MV-4-11 (cell line): ENCODE results near the gene TCERG1L.
"Not testable (repeated sequence)": the region's sequence is repeated elsewhere in the genome, so short reads cannot be mapped to it uniquely, and the experiment has no call there.

Source experiments
- DNase-seq: peaks from one replicate; lab custom pipeline; 2025; lab: John Stamatoyannopoulos, UW

Gene TCERG1L

DNA sequence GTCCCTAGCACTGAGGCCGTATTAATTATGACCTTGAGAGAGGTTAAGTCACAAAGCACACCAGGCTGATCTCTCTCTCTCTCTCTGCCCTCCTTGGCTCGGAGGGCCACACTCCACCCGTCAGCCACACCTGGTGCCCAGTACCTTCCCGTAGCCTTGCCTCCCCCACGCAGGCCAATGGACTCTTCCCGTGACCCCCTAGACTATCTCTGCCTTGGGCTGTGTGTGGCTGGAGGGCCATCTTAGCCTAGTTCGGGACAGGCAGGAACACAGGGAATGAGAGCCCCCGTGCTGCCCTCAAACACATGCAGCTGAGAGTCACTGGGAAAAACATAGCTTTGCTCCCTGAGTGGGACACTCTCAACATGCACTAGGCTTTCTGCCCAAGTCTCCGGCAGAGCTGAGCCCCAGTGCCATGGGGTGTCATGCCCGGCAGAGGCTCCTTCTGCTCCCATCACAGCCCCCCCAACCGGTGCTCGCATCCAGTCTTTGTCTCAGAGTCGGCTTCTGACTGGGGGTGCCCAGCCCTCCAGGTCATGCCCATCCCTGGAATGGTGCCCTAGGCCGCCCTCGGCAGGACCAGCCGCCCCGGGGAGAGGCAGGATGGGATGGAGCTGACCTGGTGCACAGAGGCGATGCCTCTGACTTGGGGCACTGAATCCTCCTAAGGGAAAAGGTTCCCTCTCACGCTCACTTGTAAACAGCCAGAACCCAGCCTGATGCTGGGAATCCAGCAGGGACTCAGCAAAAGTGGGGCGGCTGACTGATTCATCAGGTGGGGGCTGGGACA lies 63.0 kb downstream of the TCERG1L start:
- no peak for DNase-seq

DNA sequence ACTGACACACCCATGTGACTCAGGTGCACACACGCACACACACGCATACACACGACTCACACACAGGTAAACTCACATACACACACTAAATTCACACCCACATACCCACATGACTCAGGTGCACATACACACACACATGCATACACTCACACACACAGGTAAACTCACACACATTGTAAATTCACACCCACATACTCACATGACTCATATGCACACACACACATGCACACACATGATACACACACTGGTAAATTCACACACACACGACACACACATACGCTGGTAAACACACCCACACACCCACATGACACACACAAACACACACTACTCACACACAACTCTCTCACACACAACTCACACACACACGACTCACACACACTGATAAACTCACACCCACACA lies 63.6 kb downstream of the TCERG1L start:
- DNase-seq: no peak

DNA sequence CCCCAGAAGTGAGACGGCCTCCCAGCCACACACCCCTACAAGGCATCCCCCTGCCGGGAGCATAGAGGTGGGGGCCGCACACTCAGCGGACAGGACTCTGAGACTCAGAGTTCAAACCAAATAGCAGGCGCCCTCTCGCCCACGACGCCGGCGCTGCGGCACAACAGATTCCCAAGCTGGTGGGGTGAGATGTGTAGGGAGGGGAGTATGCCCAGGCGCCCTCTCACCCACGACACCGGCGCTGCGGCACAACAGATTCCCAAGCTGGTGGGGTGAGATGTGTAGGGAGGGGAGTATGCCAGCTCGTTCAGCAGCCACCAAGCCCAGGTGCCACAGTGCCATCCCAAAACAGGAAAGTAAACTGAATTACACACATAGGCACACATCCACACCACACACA lies 64.7 kb downstream of the TCERG1L start:
- no peak for DNase-seq

DNA sequence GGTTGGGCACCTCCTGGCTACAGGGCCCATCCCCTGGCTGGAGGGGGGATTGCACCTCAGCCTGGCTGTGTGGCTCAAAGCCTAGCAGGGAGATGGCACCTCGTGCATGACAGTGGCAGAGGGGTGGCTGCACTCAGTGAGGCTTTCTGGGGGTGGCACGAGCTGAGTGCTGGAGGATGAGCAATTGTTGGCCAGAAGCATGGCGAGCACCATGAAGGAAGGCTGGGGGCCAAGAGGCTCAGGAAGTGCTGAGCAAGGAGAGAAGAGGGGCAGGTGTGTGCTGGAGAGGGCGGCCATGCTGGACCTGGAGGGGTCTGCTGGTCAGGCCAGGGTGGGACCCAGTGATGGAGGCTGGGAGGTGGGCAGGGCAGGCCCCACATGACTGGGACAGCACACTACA lies 65.4 kb downstream of the TCERG1L start:
- DNase-seq: no peak

DNA sequence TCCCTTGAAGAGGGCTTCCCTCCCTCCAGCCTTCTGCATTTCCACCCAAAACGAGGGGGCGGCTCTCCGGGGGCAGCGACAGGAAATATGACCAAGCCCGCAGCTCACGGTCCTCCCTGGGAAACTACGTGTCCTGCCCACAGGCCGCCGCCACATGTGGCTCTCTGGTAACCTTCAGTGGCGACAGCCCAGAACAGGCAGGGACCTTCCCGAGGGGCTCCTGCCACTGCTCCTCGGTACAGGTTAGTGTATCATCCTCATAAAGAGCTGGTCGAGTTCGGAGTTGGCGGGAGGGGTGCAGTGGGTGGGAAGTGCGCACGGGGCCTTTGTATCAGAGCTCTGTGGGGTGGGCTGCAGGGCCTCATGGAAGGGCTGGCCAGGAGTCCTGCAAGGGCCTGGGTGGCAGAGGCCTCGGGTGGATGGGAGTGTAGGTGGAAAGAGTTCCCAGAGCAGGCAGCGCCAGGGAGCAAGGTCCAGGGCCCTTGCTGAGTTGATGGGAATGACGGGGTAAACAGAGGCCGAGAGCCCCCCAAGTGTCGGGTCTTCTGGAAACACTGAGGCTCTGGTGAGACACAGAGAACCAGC lies 66.0 kb downstream of the TCERG1L start:
- DNase-seq: no peak

DNA sequence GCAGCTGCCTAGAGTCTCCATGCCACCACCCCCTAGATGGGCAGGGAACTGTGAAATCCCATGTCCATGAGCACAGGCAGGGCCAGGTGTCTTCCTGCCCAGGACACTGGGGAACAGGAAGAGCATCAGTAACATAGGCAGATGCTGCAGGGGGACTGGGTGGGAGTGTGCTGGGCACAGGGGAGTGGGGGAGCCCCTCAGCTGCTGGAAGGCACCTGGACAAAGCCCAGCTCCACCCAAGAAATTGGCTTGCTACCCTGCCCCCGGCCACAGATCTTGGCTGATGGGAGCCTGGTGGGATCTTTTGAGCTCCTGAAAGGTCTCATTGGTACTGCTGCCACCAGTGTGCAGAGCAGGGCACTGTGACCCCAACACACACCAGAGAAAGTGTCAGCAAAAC lies 66.7 kb downstream of the TCERG1L start:
- DNase-seq: no peak

DNA sequence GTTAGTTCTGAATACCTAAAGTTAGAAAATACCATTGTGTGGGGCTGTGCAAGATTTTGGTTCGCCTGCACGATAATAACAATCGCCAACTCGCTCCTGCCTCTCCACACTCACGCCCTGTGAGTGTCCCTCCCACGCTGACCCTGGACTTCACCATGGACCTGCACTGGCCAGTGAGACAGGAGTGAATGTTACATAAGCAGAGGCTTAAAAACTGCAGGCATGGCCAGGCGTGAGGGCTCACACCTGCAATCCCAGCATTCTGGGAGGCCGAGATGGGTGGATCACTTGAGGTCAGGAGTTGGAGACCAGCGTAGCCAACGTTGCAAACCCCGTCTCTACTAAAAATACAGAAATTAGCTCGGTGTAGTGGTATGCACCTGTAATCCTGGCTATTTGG lies 68.4 kb downstream of the TCERG1L start:
- no peak for DNase-seq

DNA sequence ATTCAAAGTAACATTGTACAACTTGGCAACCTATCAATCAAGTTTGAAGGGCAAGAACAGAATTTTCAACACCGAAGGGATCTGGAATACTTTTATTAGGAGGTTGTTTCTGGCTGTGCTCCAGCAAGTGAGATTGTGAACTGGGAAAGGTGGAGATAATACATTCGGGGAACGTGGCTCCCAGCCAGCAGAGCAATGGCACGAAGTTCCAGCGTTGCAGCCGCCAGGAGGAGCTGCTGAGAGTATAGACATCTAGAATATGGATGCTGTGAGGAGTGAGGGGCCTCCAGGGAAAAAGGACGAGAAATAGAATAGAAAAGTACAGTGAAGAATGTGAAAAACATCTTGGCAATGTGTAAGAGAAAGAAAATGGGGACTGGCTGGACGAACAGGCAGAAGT lies 69.5 kb downstream of the TCERG1L start:
- DNase-seq: no peak

DNA sequence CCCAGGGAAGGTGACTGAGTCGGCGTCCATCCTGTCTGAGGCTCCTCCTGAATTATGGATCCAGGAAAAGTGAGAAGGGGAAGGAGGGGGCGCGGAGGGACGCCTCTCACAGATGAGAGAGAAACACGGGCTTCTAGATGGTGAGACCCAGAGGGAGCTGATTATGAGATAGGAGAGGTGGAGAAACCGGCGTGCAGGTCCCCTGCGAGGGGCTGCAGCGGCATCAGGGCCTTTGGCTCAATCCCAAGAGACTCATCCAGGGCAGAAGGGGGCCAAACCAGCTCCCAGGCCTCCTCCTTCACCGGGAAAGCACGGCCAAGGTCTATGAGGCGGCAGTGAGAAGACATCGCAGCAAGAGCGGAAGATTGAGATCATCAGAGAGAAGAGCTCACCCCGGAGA lies 70.8 kb downstream of the TCERG1L start:
- no peak for DNase-seq

DNA sequence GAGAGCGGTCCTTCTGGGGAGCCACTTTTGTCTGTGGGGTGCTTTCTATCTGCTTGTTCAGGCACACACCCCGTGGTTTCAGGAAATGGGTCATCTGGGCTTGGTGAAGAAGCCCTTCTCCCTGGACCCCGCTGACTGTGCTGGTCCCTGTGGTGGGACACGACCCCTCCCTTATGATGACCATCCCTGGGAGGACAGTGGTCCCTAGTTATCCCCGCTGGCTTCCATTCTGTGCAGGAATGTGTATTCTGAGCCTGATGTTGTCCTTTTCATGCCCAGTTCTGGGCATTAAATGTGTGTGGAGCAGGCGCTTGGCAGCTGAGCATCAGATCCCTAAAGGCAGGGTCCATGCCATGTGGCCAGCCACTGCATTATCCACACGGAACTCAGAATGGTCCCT lies 71.6 kb downstream of the TCERG1L start:
- DNase-seq: no peak

DNA sequence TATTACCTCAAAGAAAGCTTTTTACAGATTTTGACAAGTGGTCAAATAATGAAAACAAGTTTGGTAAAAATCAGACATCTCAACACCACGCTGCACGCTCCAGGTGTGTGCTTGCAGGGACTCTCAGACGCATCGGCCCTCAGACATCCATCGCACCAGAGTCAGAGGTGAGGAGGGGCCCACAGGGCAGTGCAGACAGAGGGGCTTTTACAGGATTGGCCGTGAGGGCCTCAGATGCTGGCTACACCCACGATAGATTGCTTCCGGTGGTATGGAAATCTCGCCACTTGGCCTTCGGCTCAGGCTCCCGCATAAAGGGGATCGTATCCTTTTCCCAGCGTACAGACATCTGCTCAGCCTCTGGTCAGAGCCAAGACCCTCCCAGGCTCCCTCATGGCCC lies 72.1 kb downstream of the TCERG1L start:
- DNase-seq: no peak

DNA sequence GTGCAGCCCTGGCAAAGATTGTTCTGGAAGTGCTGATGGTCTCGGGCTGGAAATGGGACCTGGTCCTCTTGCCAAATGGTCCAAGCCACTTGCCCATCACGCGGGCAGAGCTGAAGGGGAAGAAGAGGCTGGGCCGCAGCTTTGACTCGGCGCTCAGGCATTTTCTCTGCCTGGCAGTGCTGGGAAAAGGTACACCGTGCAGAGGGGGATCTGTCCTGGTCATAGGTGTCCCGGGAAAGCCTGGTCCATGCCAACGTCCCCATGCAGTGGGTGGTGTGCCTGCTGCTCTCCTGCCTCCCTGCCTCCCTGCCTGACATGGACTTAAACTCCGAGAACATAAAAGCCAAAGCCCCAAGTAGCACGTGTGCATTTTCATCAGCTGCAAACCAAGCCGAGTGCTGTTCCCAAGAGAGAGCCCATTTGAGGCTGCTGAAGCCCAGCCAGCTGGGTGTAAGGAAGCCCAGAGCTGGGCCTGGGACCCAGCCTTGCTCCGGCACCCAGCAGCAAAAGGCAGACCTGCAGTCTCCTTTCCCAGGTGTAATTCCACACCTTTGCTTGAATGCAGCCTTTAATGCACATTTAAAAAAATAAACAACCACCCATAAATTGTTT lies 72.7 kb downstream of the TCERG1L start:
- no peak for DNase-seq

DNA sequence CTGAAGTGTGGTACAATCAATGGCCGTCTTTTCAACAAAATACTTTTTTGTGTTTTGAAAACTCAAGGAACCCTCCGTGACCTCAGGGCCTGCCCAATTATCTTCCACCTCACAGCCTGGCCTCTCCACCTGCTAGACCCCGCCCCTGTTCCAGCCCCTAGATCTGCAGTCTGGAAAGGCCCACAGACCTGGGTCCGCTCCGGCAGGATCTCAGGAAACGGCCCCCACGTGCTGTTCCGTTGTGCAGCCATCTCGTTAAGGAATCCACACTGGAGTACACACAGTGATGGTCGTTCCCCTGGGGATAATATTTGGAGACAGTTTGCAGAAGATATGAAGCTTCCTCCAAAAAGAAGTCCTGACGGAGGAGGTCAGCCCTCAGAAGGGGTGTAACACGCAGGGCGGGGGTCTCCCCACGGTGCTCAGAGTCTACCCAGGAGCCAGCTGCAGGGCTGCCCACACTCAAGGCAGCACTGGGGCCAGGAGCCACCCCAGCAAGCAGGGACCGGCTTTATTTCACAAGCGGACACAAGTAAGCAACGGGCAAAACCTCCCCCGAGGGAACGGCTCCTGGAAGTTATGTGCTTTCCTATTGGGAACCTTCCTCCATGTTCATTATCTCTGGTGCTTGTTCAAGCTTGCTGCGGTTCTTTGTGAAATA lies 73.4 kb downstream of the TCERG1L start:
- no peak for DNase-seq

DNA sequence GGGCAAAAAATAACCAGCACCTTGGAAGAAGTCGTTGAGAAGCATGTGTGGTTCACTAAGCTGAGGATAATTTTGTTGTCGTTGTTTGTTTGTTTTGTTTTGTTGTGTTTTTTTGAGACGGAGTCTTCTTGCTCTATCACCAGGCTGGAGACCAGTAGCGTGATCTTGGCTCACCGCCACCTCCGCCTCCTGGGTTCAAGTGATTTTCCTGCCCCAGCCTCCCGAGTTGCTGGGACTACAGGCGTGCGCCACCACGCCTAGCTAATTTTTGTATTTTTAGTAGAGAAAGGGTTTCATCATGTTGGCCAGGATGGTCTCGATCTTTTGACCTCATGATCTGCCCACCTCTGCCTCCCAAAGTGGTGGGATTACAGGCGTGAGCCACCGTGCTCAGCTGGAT lies 76.9 kb downstream of the TCERG1L start:
- DNase-seq: not testable (repeated sequence)

DNA sequence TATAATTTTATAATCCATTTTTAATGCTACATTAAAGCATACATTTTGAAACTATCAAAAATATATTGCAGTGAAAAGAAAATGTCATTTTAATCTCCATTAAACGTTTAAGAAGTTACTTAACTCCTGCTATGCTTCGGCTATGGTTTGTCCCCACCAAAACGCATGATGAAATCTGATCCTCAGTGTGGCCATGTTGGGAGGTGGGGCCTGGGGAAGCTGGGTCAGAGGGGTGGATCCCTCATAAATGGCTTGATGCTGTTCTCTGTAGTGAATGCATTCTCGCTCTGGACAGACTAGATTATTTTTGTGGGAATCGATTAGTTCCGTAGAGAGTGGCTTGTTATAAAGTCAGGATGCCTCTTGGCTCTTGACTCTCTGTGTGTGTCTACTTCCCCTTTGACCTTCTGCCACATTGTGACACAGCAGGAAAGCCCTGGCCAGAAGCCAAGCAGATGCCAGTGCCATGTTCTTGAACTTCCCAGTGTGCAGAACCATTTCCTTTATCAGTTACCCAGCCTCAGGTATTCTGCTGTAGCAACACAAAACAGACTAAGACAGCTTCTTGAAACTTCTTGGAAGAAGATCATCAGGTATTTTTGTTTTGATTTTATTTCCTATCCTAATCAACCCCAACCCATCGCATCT lies 77.8 kb downstream of the TCERG1L start:
- DNase-seq: no peak

DNA sequence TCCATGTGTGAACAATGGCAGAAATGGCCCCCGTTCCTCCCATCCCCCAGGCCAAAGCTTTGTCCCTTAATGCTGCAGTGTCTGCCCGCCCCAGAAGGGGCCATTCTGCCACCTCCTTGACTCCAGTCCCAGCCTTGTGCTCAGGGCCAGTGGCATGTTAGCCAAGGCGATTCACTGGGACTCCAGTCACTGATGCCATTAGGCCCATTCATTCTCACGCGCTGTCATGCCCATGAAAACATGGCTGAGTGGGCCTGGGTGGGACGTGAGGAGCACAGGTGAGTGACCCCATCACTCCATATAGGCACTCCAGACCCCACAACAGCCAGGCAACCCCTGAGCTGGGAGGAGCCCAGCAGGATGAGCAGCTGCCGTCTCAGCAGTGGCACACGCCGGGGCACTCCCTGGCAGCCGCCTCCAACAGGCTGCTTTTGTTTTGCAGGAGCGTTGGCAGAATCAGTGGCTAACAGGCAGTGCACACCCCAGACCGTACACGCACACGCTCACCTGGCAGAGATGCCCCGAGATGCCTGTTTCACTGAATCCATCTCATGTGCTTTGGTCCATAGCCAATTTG lies 79.5 kb downstream of the TCERG1L start:
- DNase-seq: no peak

DNA sequence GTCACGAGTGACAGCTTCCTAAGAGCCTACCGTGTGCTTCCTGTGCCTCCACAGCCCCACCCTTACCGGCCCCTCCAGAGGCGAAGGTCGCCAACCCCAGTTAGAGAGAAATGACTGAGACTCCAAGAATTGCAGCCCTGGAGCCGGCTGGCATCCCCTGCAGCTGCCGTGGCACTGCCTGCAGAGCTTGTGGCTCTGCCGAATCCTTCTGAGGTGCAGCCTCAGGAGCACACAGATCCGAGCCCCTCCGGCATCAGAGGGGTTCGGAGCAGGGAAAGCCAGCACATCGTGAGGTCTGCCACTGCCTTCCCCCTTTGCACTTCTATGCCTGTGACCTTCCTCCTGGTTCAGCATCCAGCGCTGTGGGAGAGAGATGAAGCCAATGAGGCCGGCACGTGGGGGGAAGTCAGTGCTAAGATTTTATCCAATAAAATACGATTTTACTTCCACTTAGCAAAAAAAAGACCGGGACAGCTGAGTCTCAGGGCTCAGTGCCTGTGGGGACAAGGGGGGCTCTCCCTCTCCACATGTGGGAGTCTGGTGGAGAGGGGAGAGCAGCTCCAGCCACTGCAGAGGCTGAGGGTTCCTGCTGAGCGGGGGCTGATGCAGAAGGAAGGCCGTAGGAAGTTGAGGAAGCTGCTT lies 80.1 kb downstream of the TCERG1L start:
- DNase-seq: no peak

DNA sequence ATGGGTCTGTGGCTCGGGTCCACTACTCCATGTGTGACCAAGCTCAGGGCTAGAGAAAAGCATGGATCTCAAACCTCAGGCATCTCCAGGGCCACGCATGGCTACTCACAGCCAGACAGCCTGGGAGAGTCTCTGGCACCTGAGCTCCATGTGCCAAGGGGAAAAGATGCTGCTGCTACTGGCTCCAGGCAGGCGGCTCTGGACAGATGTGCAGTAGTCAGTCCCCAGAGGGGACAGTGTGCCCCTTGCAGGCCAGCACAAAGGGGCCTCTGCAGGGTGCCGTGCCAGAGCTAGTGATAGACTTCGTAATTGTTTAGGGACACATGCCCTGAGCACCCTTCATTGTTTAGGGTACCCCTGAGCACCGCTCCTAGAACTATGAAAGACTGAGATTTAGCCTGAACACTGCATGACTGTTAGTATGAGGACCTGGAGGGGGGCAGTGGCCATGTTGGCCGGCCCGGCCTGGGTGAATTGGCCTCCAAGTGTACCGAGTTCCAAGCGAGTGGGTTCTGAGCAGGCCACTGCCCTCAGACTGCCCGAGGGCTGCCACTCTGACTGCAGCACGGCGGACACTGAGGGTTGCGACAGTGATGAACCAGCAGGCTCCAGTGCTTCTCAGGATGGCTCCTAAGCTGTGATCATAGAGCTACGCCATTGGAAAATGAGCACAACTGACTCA lies 80.7 kb downstream of the TCERG1L start:
- no peak for DNase-seq

DNA sequence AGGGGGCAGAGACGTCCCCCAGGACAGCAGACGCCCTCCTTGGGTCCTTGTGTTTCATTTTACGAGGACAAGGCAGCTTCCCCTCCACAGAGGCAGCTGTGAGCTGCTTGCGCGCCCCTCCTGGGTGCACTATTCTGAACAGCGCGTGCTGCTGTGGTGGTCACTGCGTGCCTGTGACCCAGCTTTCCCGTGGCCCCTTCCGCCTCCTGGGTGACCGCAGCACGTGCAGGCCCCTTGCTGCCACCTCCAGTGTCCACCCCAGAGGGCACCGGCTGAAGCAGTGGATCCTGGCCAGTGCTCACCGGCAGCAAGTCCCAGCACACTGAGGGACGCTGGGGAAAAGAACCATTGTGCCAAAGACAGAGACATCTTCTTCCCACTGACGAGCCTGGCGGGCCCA lies 81.4 kb downstream of the TCERG1L start:
- DNase-seq: no peak

DNA sequence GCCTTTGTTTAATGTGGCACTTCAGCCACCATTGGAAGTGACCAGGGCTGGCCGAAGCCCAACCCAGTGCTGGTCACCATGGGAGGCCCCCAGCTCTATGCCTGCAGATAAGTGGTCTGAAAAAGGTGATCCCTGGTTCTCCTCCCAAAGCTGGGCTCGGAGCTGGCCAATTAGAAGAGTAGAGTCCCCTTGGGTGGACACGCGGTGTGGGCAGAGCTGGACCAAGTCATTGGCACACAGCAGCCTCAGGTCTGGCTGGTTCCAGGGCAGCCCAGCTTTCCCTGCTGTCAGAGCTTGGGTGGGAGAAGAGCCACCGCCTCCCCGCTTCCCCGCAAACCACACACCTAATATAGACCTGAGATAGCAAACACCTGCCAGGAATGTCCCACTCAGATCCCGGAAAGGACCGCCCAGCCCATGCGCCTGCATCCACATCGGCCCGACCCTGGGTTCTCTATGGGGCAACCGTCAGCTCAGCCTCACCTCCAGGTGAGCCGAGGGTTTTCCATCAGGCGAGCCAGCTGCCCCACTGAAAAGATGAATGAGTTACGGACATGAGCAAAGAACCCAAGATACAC lies 84.3 kb downstream of the TCERG1L start:
- no peak for DNase-seq
